Lower lobe of right lung (tissue), 2 donors: ENCODE data around the gene ALDH9A1. TPM values are rescaled to one million over a fixed set of nuclear protein-coding genes. Genes with fewer than 3 reads are reported as not detected.

Experiments
- ATAC-seq, 2 donors: fragments of 200-7000 bp; cut with Tn5 transposase; one replicate each; pipeline ENCODE4 v1.9.1; 2020 to 2022; ENCODE audit warnings: mild to moderate bottlenecking in 2 of 2, moderate library complexity in 2 of 2
- DNase-seq: peaks from one replicate; pipeline ENCODE4 v3.0.0-alpha.2; 2020
- H3K27ac ChIP-seq: fragments of 200-600 bp; one replicate; pipeline ENCODE4 v1.8.0; 2022
- H3K27me3 ChIP-seq: fragments of 200-600 bp; one replicate; pipeline ENCODE4 v1.8.0; 2022; ENCODE audit warnings: low read depth
- H3K36me3 ChIP-seq: fragments of 200-600 bp; one replicate; pipeline ENCODE4 v1.8.0; 2022; ENCODE audit warnings: mild to moderate bottlenecking
- H3K4me1 ChIP-seq: fragments of 200-600 bp; one replicate; pipeline ENCODE4 v1.8.0; 2022
- H3K4me3 ChIP-seq: fragments of 200-600 bp; one replicate; pipeline ENCODE4 v1.8.0; 2022; ENCODE audit warnings: mild to moderate bottlenecking
- H3K9me3 ChIP-seq: fragments of 200-600 bp; one replicate; pipeline ENCODE4 v1.8.0; 2022
- CTCF ChIP-seq: fragments of 200-600 bp; IDR thresholded peaks from one replicate; pipeline ENCODE4 v1.8.0; 2022; ENCODE audit warnings: antibody characterized with exemption, mild to moderate bottlenecking
- intact Hi-C: fragments of 100-400 bp; cut with DNase I; formaldehyde crosslinking; loops from one replicate; pipeline ENCODE4 v1.11.0; 2022
- total RNA-seq: library from RNA; stranded (reverse); fragmentation: NEBNext Ultra II Directional; extraction: Animal tissue kit (Norgen Biotek cat#: 25700); gene quantifications from one replicate; pipeline ENCODE4 v1.2.1, GENCODE V29; 2021
- donor health status: DM: no; HTN: yes; CAD: no; lungs with severe emphysema.

ALDH9A1 gene
- total RNA-seq, 1 donor from 2014 or later: 63.0 TPM

GRCh38 chr1:165697491-165697880 is 876 bp downstream of the ALDH9A1 start:
- Histone ChIP-seq H3K27me3 (no peaks in the 10 kb centered on the region), H3K4me3 (peak overlapping the region; percentile 88), H3K9me3 (no peaks in the 10 kb centered on the region), H3K36me3 (no peaks in the 10 kb centered on the region), H3K4me1 (peaks cover 21% of the 10 kb centered on the region), H3K27ac (peak overlapping the region; percentile 97)
- intact Hi-C loops: no loop called here
- ATAC-seq: no peak
- DNase-seq: no peak
- TF ChIP-seq CTCF: no peak

GRCh38 chr1:165696625-165697100 is 1.7 kb downstream of the ALDH9A1 start:
- no peaks in the 10 kb centered on the region for H3K36me3 ChIP-seq
- H3K4me1 ChIP-seq: peaks cover 21% of the 10 kb centered on the region
- no peaks in the 10 kb centered on the region for H3K9me3 ChIP-seq
- TF ChIP-seq CTCF: no peak
- intact Hi-C loops: no loop called here
- ATAC-seq (peak; percentile 48 to 60), DNase-seq (no peak)
- no peaks in the 10 kb centered on the region for H3K27me3 ChIP-seq
- H3K4me3 ChIP-seq: peak overlapping the region; percentile 88
- H3K27ac ChIP-seq: no peak overlapping the region

- Histone ChIP-seq H3K4me3 (no peak overlapping the region), H3K9me3 (no peaks in the 10 kb centered on the region), H3K4me1 (peaks cover 21% of the 10 kb centered on the region), H3K36me3 (peaks cover 12% of the 10 kb centered on the region), H3K27ac (no peak overlapping the region), H3K27me3 (no peaks in the 10 kb centered on the region)
- ATAC-seq (no peak), DNase-seq (no peak)
- no peak for TF ChIP-seq CTCF
- intact Hi-C loops: no loop called here
These were observed 3.3 kb downstream of the ALDH9A1 start for GRCh38 chr1:165695031-165695430.

- no peak for TF ChIP-seq CTCF
- Histone ChIP-seq H3K27ac (no peak overlapping the region), H3K4me3 (no peak overlapping the region), H3K36me3 (peaks cover 12% of the 10 kb centered on the region), H3K9me3 (no peaks in the 10 kb centered on the region), H3K27me3 (no peaks in the 10 kb centered on the region), H3K4me1 (peaks cover 6% of the 10 kb centered on the region)
- no peak for DNase-seq
- no peak for ATAC-seq
- intact Hi-C loops: no loop called here
These were observed 10.3 kb downstream of the ALDH9A1 start for GRCh38 chr1:165688046-165688445.

GRCh38 chr1:165686971-165687433 is 11.4 kb downstream of the ALDH9A1 start:
- TF ChIP-seq CTCF: no peak
- intact Hi-C loops: no loop called here
- Histone ChIP-seq H3K4me3 (no peak overlapping the region), H3K27me3 (no peaks in the 10 kb centered on the region), H3K36me3 (peaks cover 23% of the 10 kb centered on the region), H3K9me3 (no peaks in the 10 kb centered on the region), H3K27ac (no peak overlapping the region), H3K4me1 (peaks cover 6% of the 10 kb centered on the region)
- no peak for ATAC-seq
- DNase-seq: no peak
